Endothelial cell of umbilical vein (primary cell): ENCODE data around the gene TDP1. TPM values are rescaled to one million over a fixed set of nuclear protein-coding genes. Genes with fewer than 3 reads are reported as not detected.

Experiments
- BruUV-seq: library from RNA; stranded (reverse); fragments of 400-500 nt; replicated peaks from 2 replicates; lab custom pipeline; 2021; lab: Mats Ljungman, UMichigan
- CTCF ChIA-PET: fragments of 300-600, 350-600 bp; sonication (Branson Sonifier 250); formaldehyde crosslinking; loops from one replicate; lab custom pipeline; 2021; ENCODE audit warnings: antibody characterized with exemption, inconsistent platforms; lab: Charles Lee
- POLR2A ChIA-PET: fragments of 300-600, 350-600 bp; sonication (Branson Sonifier 250); formaldehyde crosslinking; loops from one replicate; lab custom pipeline; 2021; ENCODE audit warnings: antibody characterized with exemption, inconsistent platforms; lab: Charles Lee
- DNase-seq: peaks from one replicate; pipeline ENCODE4 v3.0.0-alpha.2; 2011; ENCODE audit warnings: low read depth, low spot score
- FAIRE-seq: peaks from 2 replicates; lab custom pipeline; 2011; peaks lifted over from hg19 to GRCh38; lab: Jason Lieb, UNC
- H2AFZ ChIP-seq: 2 replicates; pipeline ENCODE4 v1.6.0; 2012; ENCODE audit warnings: low read depth, low read length, control low read depth, inconsistent platforms
- H3K27ac ChIP-seq: 2 replicates; pipeline ENCODE4 v1.5.1; 2011; ENCODE audit warnings: low read depth, mild to moderate bottlenecking, control low read depth, low read length, moderate library complexity; ENCODE audit not compliant: insufficient read depth
- H3K27me3 ChIP-seq, 2 experiments: 2 replicates each; pipeline versions ENCODE4 v1.6.0 to v1.6.1; 2011; ENCODE audit warnings: low read length in 2 of 2, mixed read lengths in 1 of 2; ENCODE audit not compliant: control insufficient read depth in 2 of 2, insufficient read depth in 2 of 2
- H3K36me3 ChIP-seq, 2 experiments: 2 replicates in 1 of 2; 3 replicates in 1 of 2; pipeline ENCODE4 v1.5.1; 2011; ENCODE audit warnings: low read length in 2 of 2, mild to moderate bottlenecking in 1 of 2, moderate library complexity in 1 of 2; ENCODE audit not compliant: control insufficient read depth in 2 of 2, insufficient read depth in 2 of 2; ENCODE audit errors: extremely low read depth in 1 of 2
- H3K4me1 ChIP-seq: 3 replicates; pipeline ENCODE4 v1.5.1; 2011; ENCODE audit warnings: mild to moderate bottlenecking, low read length; ENCODE audit not compliant: control insufficient read depth, insufficient read depth; ENCODE audit errors: extremely low read depth
- H3K4me2 ChIP-seq: 2 replicates; pipeline ENCODE4 v1.6.1; 2011; ENCODE audit warnings: low read length, control low read depth, mixed read lengths; ENCODE audit not compliant: insufficient read depth
- H3K4me3 ChIP-seq, 3 experiments: fragments of 200-600 bp in 1 of 3; sonication (generic), shearing (Covaris generic) in 1 of 3; replicated peaks in 1 of 3; 2 replicates each; pipeline ENCODE4 v1.5.1; 2011 to 2016; ENCODE audit warnings: control low read depth in 3 of 3, low read length in 3 of 3, mild to moderate bottlenecking in 2 of 3, inconsistent platforms in 1 of 3, low read depth in 1 of 3, moderate library complexity in 1 of 3; ENCODE audit not compliant: insufficient read depth in 1 of 3
- H3K79me2 ChIP-seq: 2 replicates; pipeline ENCODE4 v1.6.0; 2012; ENCODE audit warnings: low read length, inconsistent platforms; ENCODE audit not compliant: control insufficient read depth, insufficient read depth
- H3K9ac ChIP-seq: replicated peaks from 2 replicates; pipeline ENCODE3; 2011; ENCODE audit warnings: low read length, control low read depth; ENCODE audit not compliant: insufficient read depth; ENCODE audit errors: extremely low read depth
- H3K9me1 ChIP-seq: replicated peaks from 3 replicates; pipeline ENCODE4 v1.6.0; 2011; ENCODE audit warnings: mild to moderate bottlenecking, low read length; ENCODE audit not compliant: control insufficient read depth, insufficient read depth; ENCODE audit errors: extremely low read depth
- H3K9me3 ChIP-seq: replicated peaks from 2 replicates; pipeline ENCODE4 v1.5.1; 2012; ENCODE audit warnings: low read length, inconsistent platforms; ENCODE audit not compliant: control insufficient read depth, insufficient read depth
- H4K20me1 ChIP-seq: replicated peaks from 2 replicates; pipeline ENCODE3; 2011; ENCODE audit warnings: mild to moderate bottlenecking, low read length; ENCODE audit not compliant: control insufficient read depth, insufficient read depth; ENCODE audit errors: extremely low read depth
- EZH2 ChIP-seq: IDR thresholded peaks from 2 replicates; pipeline ENCODE4 v1.6.1; 2012; ENCODE audit warnings: borderline replicate concordance, low read depth, mild to moderate bottlenecking, moderate library complexity, low read length, inconsistent platforms; ENCODE audit not compliant: severe bottlenecking
- FOS ChIP-seq: IDR thresholded peaks from 2 replicates; pipeline ENCODE4 v1.6.1; 2011; ENCODE audit warnings: mild to moderate bottlenecking, low read length, moderate library complexity, borderline replicate concordance; ENCODE audit not compliant: insufficient read depth
- GATA2 ChIP-seq: IDR thresholded peaks from 2 replicates; pipeline ENCODE4 v1.7.0; 2011; ENCODE audit warnings: low read depth, mild to moderate bottlenecking, moderate library complexity, mixed read lengths, low read length; ENCODE audit not compliant: insufficient read length, insufficient read depth
- JUN ChIP-seq: IDR thresholded peaks from 2 replicates; pipeline ENCODE4 v1.6.1; 2011; ENCODE audit warnings: borderline replicate concordance, low read depth; ENCODE audit not compliant: insufficient read length, insufficient read depth
- MYC ChIP-seq: IDR thresholded peaks from one replicate; pipeline ENCODE4 v1.6.1; 2011; ENCODE audit warnings: mild to moderate bottlenecking, low read depth, low read length
- POLR2AphosphoS5 ChIP-seq: IDR thresholded peaks from 2 replicates; pipeline ENCODE4 v1.6.1; 2012; ENCODE audit warnings: low read depth, mild to moderate bottlenecking, control low read depth, low read length, moderate library complexity; ENCODE audit not compliant: insufficient read depth
- dilution Hi-C: fragments of 300-500 bp; cut with MboI; formaldehyde crosslinking; loops from one replicate; pipeline ENCODE4 v1.15.0; 2019; ENCODE audit warnings: low sequenced_read_pairs; ENCODE audit not compliant: extremely low pct_ligation_motif_present
- intact Hi-C: fragments of 100-400 bp; cut with micrococcal nuclease; formaldehyde crosslinking; loops from one replicate; pipeline ENCODE4 v1.10.0; 2022
- polyA plus RNA-seq, 4 experiments: library from polyadenylated mRNA; depleted of rRNA in 3 of 4; stranded (reverse) in 3 of 4; unstranded in 1 of 4; fragments of >200 nt; gene quantifications; 2 replicates each; pipeline versions ENCODE4 v1.2.1 to v1.2.3, GENCODE V29; 2011 to 2012; ENCODE audit warnings: missing spikeins in 1 of 4
- total RNA-seq: library from RNA; stranded (reverse); gene quantifications from 2 replicates; pipeline ENCODE4 v1.2.3, GENCODE V29; 2021

Gene TDP1
- total and polyA plus RNA-seq, 2 donors (not counting 3 experiments of a cell fraction or from before 2014, with no cell fraction given), result 14.1 to 30.5 TPM

DNA sequence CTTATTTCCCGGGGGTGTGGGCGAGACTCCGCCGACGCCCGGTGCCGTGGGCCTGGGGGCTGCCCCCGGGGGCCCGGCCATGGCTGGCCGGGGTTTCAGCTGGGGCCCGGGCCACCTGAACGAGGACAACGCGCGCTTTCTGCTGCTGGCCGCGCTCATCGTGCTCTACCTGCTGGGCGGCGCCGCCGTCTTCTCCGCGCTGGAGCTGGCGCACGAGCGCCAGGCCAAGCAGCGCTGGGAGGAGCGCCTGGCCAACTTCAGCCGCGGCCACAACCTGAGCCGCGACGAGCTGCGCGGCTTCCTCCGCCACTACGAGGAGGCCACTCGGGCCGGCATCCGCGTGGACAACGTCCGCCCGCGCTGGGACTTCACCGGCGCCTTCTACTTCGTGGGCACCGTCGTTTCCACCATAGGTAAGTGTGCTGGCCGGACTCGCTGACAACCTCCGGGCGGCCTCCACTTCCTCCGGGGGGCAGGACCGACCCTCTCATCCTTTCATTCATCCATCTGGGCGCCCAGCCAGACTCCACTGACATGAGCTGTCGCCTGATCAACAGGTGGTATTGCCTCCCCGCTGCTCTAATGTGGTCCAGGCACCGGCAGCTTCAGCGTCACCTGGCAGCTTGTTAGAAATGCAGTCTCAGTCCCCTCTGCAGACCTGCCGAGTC, 106.5 kb downstream of the TDP1 start:
- no TSS peak for BruUV-seq
- no peak overlapping the region for H3K9ac ChIP-seq
- peak overlapping the region; percentile 74 for H2AFZ ChIP-seq
- peak; percentile 9 for DNase-seq
- H3K79me2 ChIP-seq, result no peaks in the 10 kb centered on the region
- ChIA-PET CTCF (interaction anchor here (0.7 to 5.7 kb wide), 9 partner anchors 9 to 304 kb away, joined by 3 to 36 read pairs (median 3); no protein-coding TSS in a partner anchor), POLR2A (interaction anchor here (0.8 kb wide), 1 partner anchor 59 kb away, joined by 3 read pairs; no protein-coding TSS in a partner anchor)
- TF ChIP-seq EZH2, result no peak
- no peak for TF ChIP-seq POLR2AphosphoS5
- no peak for TF ChIP-seq FOS
- peak overlapping the region in 2 of 3 experiments; percentile 14 to 20 for H3K4me3 ChIP-seq
- no peaks in the 10 kb centered on the region for H3K36me3 ChIP-seq
- intact Hi-C loops, result loop anchor here (1.0 to 5.0 kb wide), 3 partner anchors 79 to 173 kb away; partner anchors contain the start of gene TDP1
- FAIRE-seq, result no peak
- H3K27me3 ChIP-seq, result peaks cover 44 to 72% of the 10 kb centered on the region in 2 experiments
- peaks cover 27% of the 10 kb centered on the region for H3K4me1 ChIP-seq
- H4K20me1 ChIP-seq, result no peaks in the 10 kb centered on the region
- dilution Hi-C loops, result no loop called here
- no peaks in the 10 kb centered on the region for H3K9me3 ChIP-seq
- no peak overlapping the region for H3K27ac ChIP-seq
- H3K9me1 ChIP-seq, result no peaks in the 10 kb centered on the region
- peak overlapping the region; percentile 74 for H3K4me2 ChIP-seq

GRCh38 chr14:90062822-90063539, 107.3 kb downstream of the TDP1 start:
- dilution Hi-C loops (no loop called here), intact Hi-C loops (loop anchor here (1.0 to 5.0 kb wide), 3 partner anchors 78 to 172 kb away; partner anchors contain the start of gene TDP1)
- H3K9me3 ChIP-seq, result no peaks in the 10 kb centered on the region
- TF ChIP-seq JUN (no peak), EZH2 (no peak), GATA2 (no peak), FOS (no peak), MYC (no peak), POLR2AphosphoS5 (no peak)
- H3K27ac ChIP-seq, result no peak overlapping the region
- no peak overlapping the region for H3K4me3 ChIP-seq
- H3K27me3 ChIP-seq, result peaks cover 44 to 69% of the 10 kb centered on the region in 2 experiments
- no peaks in the 10 kb centered on the region for H3K36me3 ChIP-seq
- H3K4me1 ChIP-seq, result peaks cover 27% of the 10 kb centered on the region
- DNase-seq, result peak; percentile 10
- no peaks in the 10 kb centered on the region for H3K9me1 ChIP-seq
- H3K9ac ChIP-seq, result no peak overlapping the region
- peak overlapping the region; percentile 74 for H2AFZ ChIP-seq
- no peaks in the 10 kb centered on the region for H4K20me1 ChIP-seq
- ChIA-PET CTCF (interaction anchor here (0.7 to 5.7 kb wide), 5 partner anchors 10 to 172 kb away, joined by 3 to 36 read pairs (median 4); no protein-coding TSS in a partner anchor), POLR2A (interaction anchor here (0.8 kb wide), 1 partner anchor 58 kb away, joined by 3 read pairs; no protein-coding TSS in a partner anchor)
- peak; percentile 26 for FAIRE-seq
- peak overlapping the region; percentile 74 for H3K4me2 ChIP-seq
- no TSS peak for BruUV-seq
- no peaks in the 10 kb centered on the region for H3K79me2 ChIP-seq
